Lower lobe of right lung (tissue), 2 donors: ENCODE data around the gene RTF2. TPM values are rescaled to one million over a fixed set of nuclear protein-coding genes. Genes with fewer than 3 reads are reported as not detected.

Experiments used
- ATAC-seq, 2 donors: fragments of 200-7000 bp; cut with Tn5 transposase; one replicate each; pipeline ENCODE4 v1.9.1; 2020 to 2022; ENCODE audit warnings: mild to moderate bottlenecking in 2 of 2, moderate library complexity in 2 of 2
- DNase-seq: peaks from one replicate; pipeline ENCODE4 v3.0.0-alpha.2; 2020
- H3K27ac ChIP-seq: fragments of 200-600 bp; one replicate; pipeline ENCODE4 v1.8.0; 2022
- H3K27me3 ChIP-seq: fragments of 200-600 bp; one replicate; pipeline ENCODE4 v1.8.0; 2022; ENCODE audit warnings: low read depth
- H3K36me3 ChIP-seq: fragments of 200-600 bp; one replicate; pipeline ENCODE4 v1.8.0; 2022; ENCODE audit warnings: mild to moderate bottlenecking
- H3K4me1 ChIP-seq: fragments of 200-600 bp; one replicate; pipeline ENCODE4 v1.8.0; 2022
- H3K4me3 ChIP-seq: fragments of 200-600 bp; one replicate; pipeline ENCODE4 v1.8.0; 2022; ENCODE audit warnings: mild to moderate bottlenecking
- H3K9me3 ChIP-seq: fragments of 200-600 bp; one replicate; pipeline ENCODE4 v1.8.0; 2022
- intact Hi-C: fragments of 100-400 bp; cut with DNase I; formaldehyde crosslinking; loops from one replicate; pipeline ENCODE4 v1.11.0; 2022
- total RNA-seq: library from RNA; stranded (reverse); fragmentation: NEBNext Ultra II Directional; extraction: Animal tissue kit (Norgen Biotek cat#: 25700); gene quantifications from one replicate; pipeline ENCODE4 v1.2.1, GENCODE V29; 2021
- TF ChIP-seq, protein P1 (sequence below): fragments of 200-600 bp; IDR thresholded peaks from one replicate; pipeline ENCODE4 v1.8.0; 2022; ENCODE audit warnings: antibody characterized with exemption, mild to moderate bottlenecking
- donor health status: DM: no; HTN: yes; CAD: no; lungs with severe emphysema.

Gene RTF2
- total RNA-seq, 1 donor from 2014 or later = 68.6 TPM

DNA sequence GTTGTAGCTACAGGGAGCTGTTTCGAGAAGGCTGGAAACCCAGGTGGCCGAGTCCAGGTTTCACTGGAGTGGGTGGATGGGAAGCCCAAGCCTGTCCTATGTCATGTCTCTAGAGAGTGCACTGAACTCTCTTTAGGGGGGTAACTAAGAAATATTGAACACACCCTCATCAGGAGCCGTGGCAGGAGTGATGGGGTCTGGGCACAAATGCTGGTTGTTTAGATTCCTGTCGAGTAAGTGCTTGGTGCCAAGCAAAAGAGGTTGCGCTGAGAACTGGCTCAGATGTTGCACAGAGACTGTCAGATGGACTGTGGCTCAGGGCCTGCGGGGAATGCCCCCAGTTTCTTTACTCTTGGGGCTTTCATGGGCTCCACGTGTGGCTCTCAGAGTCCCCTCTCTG, 48.8 kb downstream of the RTF2 start:
- TF ChIP-seq, protein P1, sequence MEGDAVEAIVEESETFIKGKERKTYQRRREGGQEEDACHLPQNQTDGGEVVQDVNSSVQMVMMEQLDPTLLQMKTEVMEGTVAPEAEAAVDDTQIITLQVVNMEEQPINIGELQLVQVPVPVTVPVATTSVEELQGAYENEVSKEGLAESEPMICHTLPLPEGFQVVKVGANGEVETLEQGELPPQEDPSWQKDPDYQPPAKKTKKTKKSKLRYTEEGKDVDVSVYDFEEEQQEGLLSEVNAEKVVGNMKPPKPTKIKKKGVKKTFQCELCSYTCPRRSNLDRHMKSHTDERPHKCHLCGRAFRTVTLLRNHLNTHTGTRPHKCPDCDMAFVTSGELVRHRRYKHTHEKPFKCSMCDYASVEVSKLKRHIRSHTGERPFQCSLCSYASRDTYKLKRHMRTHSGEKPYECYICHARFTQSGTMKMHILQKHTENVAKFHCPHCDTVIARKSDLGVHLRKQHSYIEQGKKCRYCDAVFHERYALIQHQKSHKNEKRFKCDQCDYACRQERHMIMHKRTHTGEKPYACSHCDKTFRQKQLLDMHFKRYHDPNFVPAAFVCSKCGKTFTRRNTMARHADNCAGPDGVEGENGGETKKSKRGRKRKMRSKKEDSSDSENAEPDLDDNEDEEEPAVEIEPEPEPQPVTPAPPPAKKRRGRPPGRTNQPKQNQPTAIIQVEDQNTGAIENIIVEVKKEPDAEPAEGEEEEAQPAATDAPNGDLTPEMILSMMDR = no peak
- DNase-seq (no peak), ATAC-seq (no peak)
- no peak overlapping the region for H3K27ac ChIP-seq
- peaks cover 62% of the 10 kb centered on the region for H3K36me3 ChIP-seq
- no peaks in the 10 kb centered on the region for H3K4me1 ChIP-seq
- H3K4me3 ChIP-seq = no peak overlapping the region
- no peaks in the 10 kb centered on the region for H3K27me3 ChIP-seq
- H3K9me3 ChIP-seq = peaks cover 25% of the 10 kb centered on the region
- intact Hi-C loops = no loop called here

DNA sequence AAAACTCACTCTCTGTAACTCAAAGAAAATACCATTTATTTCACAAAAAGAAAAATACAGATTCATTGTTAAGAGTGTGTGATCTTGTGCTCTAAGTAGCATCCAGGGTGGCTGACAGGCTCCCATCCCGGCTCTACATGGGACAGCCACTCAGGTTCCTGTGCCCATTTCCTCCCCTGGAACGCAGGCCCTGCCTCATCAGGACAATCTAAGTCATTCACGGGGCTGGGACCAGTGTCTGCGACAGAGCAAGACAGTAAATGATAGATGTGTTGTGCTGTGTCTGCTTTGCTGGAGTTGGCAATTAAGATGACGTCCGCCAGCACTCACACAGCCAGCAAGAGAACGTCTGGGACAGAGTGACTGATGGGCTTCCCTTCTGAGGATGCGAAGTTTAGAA, 49.2 kb downstream of the RTF2 start:
- Histone ChIP-seq H3K9me3 (peaks cover 25% of the 10 kb centered on the region), H3K36me3 (peaks cover 62% of the 10 kb centered on the region), H3K4me3 (no peak overlapping the region), H3K27me3 (no peaks in the 10 kb centered on the region), H3K27ac (no peak overlapping the region), H3K4me1 (no peaks in the 10 kb centered on the region)
- ATAC-seq (no peak), DNase-seq (no peak)
- TF ChIP-seq, protein P1 = no peak
- intact Hi-C loops = no loop called here

DNA sequence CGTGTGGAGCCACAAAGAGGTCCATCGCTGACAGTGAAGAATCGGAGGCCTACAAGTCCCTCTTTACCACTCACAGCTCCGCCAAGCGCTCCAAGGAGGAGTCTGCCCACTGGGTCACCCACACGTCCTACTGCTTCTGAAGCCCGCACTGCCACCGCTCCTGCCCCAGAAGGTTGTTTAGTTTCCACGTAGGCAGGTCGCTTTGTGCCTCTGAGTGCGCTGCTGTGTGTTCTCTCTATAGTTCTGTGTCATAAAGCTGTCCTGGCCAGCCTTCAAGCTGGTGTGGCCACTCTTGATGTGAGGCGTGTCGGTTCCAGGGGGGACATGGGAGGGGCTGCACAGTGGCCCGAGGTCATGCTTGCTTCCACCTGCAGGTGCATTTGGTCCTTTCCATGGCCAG, 49.7 kb downstream of the RTF2 start:
- H3K27me3 ChIP-seq = no peaks in the 10 kb centered on the region
- H3K4me1 ChIP-seq = no peaks in the 10 kb centered on the region
- H3K9me3 ChIP-seq = peaks cover 25% of the 10 kb centered on the region
- no peak overlapping the region for H3K4me3 ChIP-seq
- TF ChIP-seq, protein P1 = no peak
- no peak overlapping the region for H3K27ac ChIP-seq
- intact Hi-C loops = no loop called here
- DNase-seq = no peak
- peaks cover 58% of the 10 kb centered on the region for H3K36me3 ChIP-seq
- ATAC-seq = no peak

DNA sequence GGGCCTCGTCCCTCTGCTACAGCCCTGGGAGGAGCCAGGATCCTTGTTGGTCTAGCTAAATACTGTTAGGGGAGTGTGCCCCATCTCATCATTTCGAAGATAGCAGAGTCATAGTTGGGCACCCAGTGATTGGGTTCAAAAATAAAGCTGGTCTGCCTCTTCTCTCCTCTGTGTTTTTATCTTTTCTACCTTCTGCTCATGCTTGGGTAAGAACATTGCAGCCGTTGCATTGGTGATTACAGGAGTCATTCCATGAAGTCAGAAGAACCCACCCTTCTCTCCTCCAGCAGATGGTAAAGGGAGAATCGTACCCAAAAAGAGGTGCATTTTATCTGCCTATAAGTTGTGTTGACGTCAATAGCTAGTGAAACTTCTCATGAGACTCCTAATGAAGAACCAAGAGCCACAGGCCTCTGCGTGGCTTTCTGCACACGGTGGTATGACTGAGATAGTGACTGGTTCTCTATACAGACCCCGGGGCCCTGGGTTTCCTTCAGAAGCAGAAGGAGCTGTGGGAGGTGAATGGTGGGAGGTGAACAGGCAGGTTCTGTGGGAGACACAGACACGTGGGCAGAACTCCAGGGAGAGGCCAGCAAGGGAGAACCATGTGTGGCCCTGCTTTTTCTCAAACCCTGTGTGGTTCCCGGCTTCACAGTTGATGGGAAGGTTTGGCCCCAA, 50.4 kb downstream of the RTF2 start:
- no peaks in the 10 kb centered on the region for H3K27me3 ChIP-seq
- peaks cover 25% of the 10 kb centered on the region for H3K9me3 ChIP-seq
- no peak overlapping the region for H3K4me3 ChIP-seq
- peaks cover 50% of the 10 kb centered on the region for H3K36me3 ChIP-seq
- intact Hi-C loops = no loop called here
- no peaks in the 10 kb centered on the region for H3K4me1 ChIP-seq
- TF ChIP-seq, protein P1 = no peak
- DNase-seq (no peak), ATAC-seq (no peak)
- H3K27ac ChIP-seq = no peak overlapping the region

DNA sequence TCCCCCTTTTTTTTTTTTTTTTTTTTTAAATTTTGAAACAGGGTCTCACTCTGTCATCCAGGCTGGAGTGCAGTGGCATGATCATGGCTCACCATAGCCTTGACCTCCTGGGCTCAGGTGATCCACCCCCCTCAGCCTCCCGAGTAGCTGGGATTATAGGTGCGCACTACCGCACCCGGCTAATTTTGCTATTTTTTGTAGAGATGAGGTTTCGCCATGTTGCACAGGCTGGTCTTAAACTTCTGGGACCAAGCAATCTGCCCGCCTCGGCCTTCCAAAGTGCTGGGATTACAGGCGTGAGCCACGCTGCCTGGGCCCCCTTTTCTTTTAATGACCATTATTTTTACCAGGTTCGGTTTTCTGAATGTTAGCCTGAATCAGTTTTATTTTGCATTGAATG, 51.1 kb downstream of the RTF2 start:
- Histone ChIP-seq H3K36me3 (peaks cover 44% of the 10 kb centered on the region), H3K4me1 (no peaks in the 10 kb centered on the region), H3K4me3 (no peak overlapping the region), H3K9me3 (peaks cover 25% of the 10 kb centered on the region), H3K27ac (no peak overlapping the region), H3K27me3 (no peaks in the 10 kb centered on the region)
- TF ChIP-seq, protein P1 = no peak
- ATAC-seq (no peak), DNase-seq (no peak)
- intact Hi-C loops = no loop called here
